PC-3 (cell line): Measurements from ENCODE around the gene CD248. TPM values are rescaled to one million over a fixed set of nuclear protein-coding genes. Genes with fewer than 3 reads are reported as not detected.

Experiments used
- ATAC-seq: fragments of 200-7000 bp; cut with Tn5 transposase; 2 replicates; pipeline ENCODE4 v1.9.1; 2020; ENCODE audit warnings: mild to moderate bottlenecking, moderate library complexity
- BruUV-seq: library from RNA; stranded (reverse); fragments of 400-500 nt; replicated peaks from 2 replicates; lab custom pipeline; 2021; lab: Mats Ljungman, UMichigan
- CTCF ChIA-PET: fragments of 300-600 bp; sonication (Branson Sonifier 250); formaldehyde crosslinking; loops from one replicate; lab custom pipeline; 2022; ENCODE audit warnings: antibody characterized with exemption; lab: Charles Lee
- POLR2A ChIA-PET: fragments of 300-600 bp; sonication (Branson Sonifier 250); formaldehyde crosslinking; loops from one replicate; lab custom pipeline; 2022; ENCODE audit warnings: antibody characterized with exemption; ENCODE audit not compliant: unreplicated experiment; lab: Charles Lee
- DNase-seq: peaks from one replicate; pipeline ENCODE4 v3.0.0-alpha.2; 2015
- H2AFZ ChIP-seq: fragments of 300-600 bp; sonication (generic); 2 replicates; pipeline ENCODE4 v1.6.0; 2016; ENCODE audit warnings: antibody characterized with exemption, low read length
- H3F3A ChIP-seq: fragments of 300-600 bp; sonication (generic); one replicate; pipeline ENCODE4 v1.6.0; 2017; ENCODE audit warnings: antibody characterized with exemption, low read length, control low read depth, mild to moderate bottlenecking; ENCODE audit not compliant: unreplicated experiment
- H3K27ac ChIP-seq: fragments of 300-600 bp; sonication (generic); 2 replicates; pipeline ENCODE4 v1.5.1; 2016; ENCODE audit warnings: mild to moderate bottlenecking, low read length
- H3K27me3 ChIP-seq: fragments of 300-600 bp; sonication (generic); 2 replicates; pipeline ENCODE4 v1.6.1; 2016; ENCODE audit warnings: low read length, mixed read lengths
- H3K36me3 ChIP-seq: fragments of 300-600 bp; sonication (generic); 2 replicates; pipeline ENCODE4 v1.6.1; 2016; ENCODE audit warnings: low read depth, mixed run types, low read length, mixed read lengths
- H3K4me1 ChIP-seq: fragments of 300-600 bp; sonication (generic); 2 replicates; pipeline ENCODE4 v1.5.1; 2016; ENCODE audit warnings: low read length; ENCODE audit not compliant: insufficient read depth
- H3K4me2 ChIP-seq: fragments of 300-600 bp; sonication (generic); 2 replicates; pipeline ENCODE4 v1.6.0; 2016; ENCODE audit warnings: low read length
- H3K4me3 ChIP-seq: fragments of 300-600 bp; sonication (generic); 2 replicates; pipeline ENCODE4 v1.5.1; 2016; ENCODE audit warnings: mild to moderate bottlenecking, low read length, mixed read lengths
- H3K79me2 ChIP-seq: fragments of 300-600 bp; sonication (generic); 2 replicates; pipeline ENCODE4 v1.6.1; 2017; ENCODE audit warnings: low read length, mixed read lengths
- H3K9ac ChIP-seq: fragments of 300-600 bp; sonication (generic); 2 replicates; pipeline ENCODE4 v1.6.0; 2016; ENCODE audit warnings: mild to moderate bottlenecking, low read length
- H3K9me2 ChIP-seq: fragments of 300-600 bp; sonication (generic); replicated peaks from 2 replicates; pipeline ENCODE4 v1.6.1; 2016; ENCODE audit warnings: mixed run types, low read length, mixed read lengths
- H3K9me3 ChIP-seq: fragments of 300-600 bp; sonication (generic); 2 replicates; pipeline ENCODE4 v1.6.1; 2016; ENCODE audit warnings: low read length, mixed read lengths
- H4K20me1 ChIP-seq: fragments of 300-600 bp; sonication (generic); 2 replicates; pipeline ENCODE4 v1.6.1; 2016; ENCODE audit warnings: low read length, mixed read lengths
- CTCF ChIP-seq: fragments of 300-600 bp; sonication (generic); conservative IDR thresholded peaks from 2 replicates; pipeline ENCODE4 v1.5.1; 2017; ENCODE audit warnings: antibody characterized with exemption, low read depth, mild to moderate bottlenecking, low read length
- EZH2 ChIP-seq: fragments of 300-600 bp; sonication (generic); IDR thresholded peaks from one replicate; pipeline ENCODE4 v1.6.1; 2017; ENCODE audit warnings: antibody characterized with exemption, mild to moderate bottlenecking, low read length; ENCODE audit not compliant: unreplicated experiment
- EZH2phosphoT487 ChIP-seq: fragments of 300-600 bp; sonication (generic); IDR thresholded peaks from 2 replicates; pipeline ENCODE4 v1.6.1; 2018; ENCODE audit warnings: mild to moderate bottlenecking, antibody characterized with exemption, low read length, borderline replicate concordance
- intact Hi-C: fragments of 100-400 bp; cut with micrococcal nuclease; formaldehyde crosslinking; loops from 2 replicates; pipeline ENCODE4 v1.9.0; 2023
- total RNA-seq: library from RNA; depleted of rRNA; stranded (reverse); fragments of >200 nt; gene quantifications from 2 replicates; pipeline ENCODE4 v1.2.3, GENCODE V29; 2014

Gene CD248
- total RNA-seq, 1 experiment from 2014 or later = not detected

DNA sequence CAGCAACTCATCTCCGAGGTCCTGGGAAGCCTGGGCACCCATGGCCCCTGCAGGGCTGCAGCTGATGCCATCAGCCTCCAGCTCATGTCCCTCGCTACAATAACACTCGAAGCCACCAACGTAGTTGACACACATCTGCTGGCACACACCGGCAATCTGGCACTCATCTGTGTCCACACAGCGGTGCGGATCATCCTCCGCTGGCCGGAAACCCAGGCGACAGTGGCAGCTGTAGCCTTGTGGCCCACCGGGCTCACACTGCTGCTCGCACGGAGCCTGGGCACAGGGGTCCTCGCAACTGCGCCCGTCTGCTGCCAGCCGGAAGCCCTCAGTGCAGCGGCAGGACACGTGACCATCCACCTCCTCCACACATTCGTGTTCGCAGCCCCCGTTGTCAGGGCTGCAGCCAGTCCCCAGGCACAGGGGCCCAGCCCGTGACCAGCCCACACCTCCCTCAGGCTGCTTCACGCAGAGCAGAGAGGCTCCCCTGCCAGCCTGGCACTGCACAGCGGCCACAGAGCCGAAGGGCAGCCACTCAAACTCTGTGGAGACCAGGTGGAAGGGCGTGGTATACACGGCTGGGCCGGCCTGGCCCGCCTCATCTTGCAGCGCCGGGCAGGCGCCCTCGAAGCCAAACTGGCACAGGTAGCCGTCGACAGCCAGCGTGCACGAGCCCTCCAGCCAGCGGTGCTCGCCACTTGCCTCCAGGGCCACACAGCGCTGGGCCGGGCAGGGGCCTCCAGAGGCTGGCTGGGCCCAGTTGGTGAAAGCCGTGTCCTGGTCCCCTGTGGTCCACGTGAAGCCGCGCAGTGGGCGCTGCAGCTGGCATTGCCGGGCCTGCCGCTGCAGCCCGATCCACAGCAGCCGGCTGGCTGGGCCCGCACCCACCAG is 678 bp downstream of the CD248 start:
- Histone ChIP-seq H3K9ac (no peak overlapping the region), H3K9me3 (no peaks in the 10 kb centered on the region), H3K9me2 (no peaks in the 10 kb centered on the region), H3K4me1 (peaks cover 5% of the 10 kb centered on the region), H3K79me2 (no peaks in the 10 kb centered on the region), H3K27me3 (no peaks in the 10 kb centered on the region), H4K20me1 (no peaks in the 10 kb centered on the region), H3K4me2 (no peak overlapping the region), H3F3A (no peaks in the 10 kb centered on the region), H3K4me3 (no peak overlapping the region), H3K27ac (no peak overlapping the region), H2AFZ (no peak overlapping the region), H3K36me3 (no peaks in the 10 kb centered on the region)
- TF ChIP-seq EZH2 = no peak
- no peak for TF ChIP-seq CTCF
- TF ChIP-seq EZH2phosphoT487 = no peak
- DNase-seq (no peak), ATAC-seq (no peak)
- intact Hi-C loops = no loop called here
- POLR2A ChIA-PET = no interaction called here
- BruUV-seq = no TSS peak
- CTCF ChIA-PET = no interaction called here

GRCh38 chr11:66315498-66315885 is 1.4 kb downstream of the CD248 start:
- Histone ChIP-seq H3K4me2 (no peak overlapping the region), H3K4me1 (peaks cover 5% of the 10 kb centered on the region), H4K20me1 (no peaks in the 10 kb centered on the region), H3K9me3 (no peaks in the 10 kb centered on the region), H3K9ac (no peak overlapping the region), H3K27ac (no peak overlapping the region), H3F3A (no peaks in the 10 kb centered on the region), H3K36me3 (no peaks in the 10 kb centered on the region), H3K27me3 (no peaks in the 10 kb centered on the region), H3K4me3 (no peak overlapping the region), H3K79me2 (no peaks in the 10 kb centered on the region), H2AFZ (no peak overlapping the region), H3K9me2 (no peaks in the 10 kb centered on the region)
- ATAC-seq (no peak), DNase-seq (no peak)
- intact Hi-C loops = no loop called here
- TF ChIP-seq EZH2phosphoT487 = no peak
- no peak for TF ChIP-seq EZH2
- no peak for TF ChIP-seq CTCF
- ChIA-PET POLR2A (no interaction called here), CTCF (no interaction called here)
- BruUV-seq = no TSS peak
